NCI-H748 (cell line): Measurements from ENCODE around the gene CLDN2.
"Not testable (repeated sequence)": the region's sequence is repeated elsewhere in the genome, so short reads cannot be mapped to it uniquely, and the experiment has no call there.

Experiments used
- DNase-seq: peaks from one replicate; lab custom pipeline; 2025; ENCODE audit not compliant: unreplicated experiment; lab: John Stamatoyannopoulos, UW

The CLDN2 gene

GRCh38 chrX:106919932-106920452, at the start of gene CLDN2:
Gene CLDN2, plus strand, starts transcription at chrX:106920402. Its CDS starts 7,827 bp downstream, at chrX:106928229.
- DNase-seq = no peak

- DNase-seq = not testable (repeated sequence)
Measured at GRCh38 chrX:106872796-106873195, 47.4 kb upstream of the CLDN2 start.

DNA sequence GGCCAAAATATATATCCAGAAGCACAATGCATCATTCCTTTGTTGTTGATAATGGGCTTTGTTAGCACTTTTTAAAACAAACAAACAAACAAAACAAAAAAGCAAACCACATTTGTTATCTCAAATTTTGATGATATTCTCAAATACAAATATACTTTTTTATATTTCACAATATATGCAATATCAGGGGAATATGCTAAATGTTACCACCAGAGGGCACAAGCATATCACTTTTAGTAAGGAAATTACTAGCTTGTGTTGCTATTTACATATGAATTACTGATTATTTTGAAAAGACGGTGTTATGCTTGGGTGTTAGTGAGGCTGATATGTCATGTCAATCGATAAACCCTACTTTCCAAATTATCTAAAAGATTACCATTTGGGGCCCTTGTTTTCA, 46.1 kb upstream of the CLDN2 start:
- peak; percentile 36 for DNase-seq

- no peak for DNase-seq
Measured at GRCh38 chrX:106875151-106875550, 45.1 kb upstream of the CLDN2 start.

GRCh38 chrX:106889468-106889867, 30.7 kb upstream of the CLDN2 start:
- DNase-seq = no peak

- DNase-seq = peak; percentile 31
Measured at GRCh38 chrX:106891762-106892460, 28.3 kb upstream of the CLDN2 start.

DNA sequence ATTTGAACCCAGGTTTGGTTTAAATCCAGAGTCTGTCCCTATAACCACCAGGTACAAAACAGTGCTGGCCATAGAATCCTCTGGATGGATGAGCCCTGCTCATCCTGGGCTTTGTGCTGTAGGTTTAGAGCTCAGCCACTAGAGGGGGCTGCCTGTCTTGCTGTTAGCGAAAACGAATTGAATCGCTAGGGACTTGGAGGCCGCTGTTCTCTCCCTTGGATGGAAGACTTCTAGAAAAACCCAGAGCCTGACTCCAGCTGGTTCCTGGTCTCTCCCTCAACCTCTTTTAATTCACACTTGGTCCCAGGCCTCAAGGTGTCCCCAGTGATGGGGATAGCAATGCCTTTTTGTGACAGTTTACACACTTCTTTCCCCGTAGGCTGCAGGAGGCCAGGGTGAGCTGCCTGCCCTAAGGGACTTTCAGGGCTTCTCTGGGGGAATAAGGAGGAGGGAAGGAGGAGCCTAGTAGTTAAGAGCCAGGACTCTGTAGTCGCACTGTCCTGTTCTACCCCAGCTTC, 25.8 kb upstream of the CLDN2 start:
- peak; percentile 70 for DNase-seq

- DNase-seq = no peak
Measured at GRCh38 chrX:106894978-106895452, 25.2 kb upstream of the CLDN2 start.

DNA sequence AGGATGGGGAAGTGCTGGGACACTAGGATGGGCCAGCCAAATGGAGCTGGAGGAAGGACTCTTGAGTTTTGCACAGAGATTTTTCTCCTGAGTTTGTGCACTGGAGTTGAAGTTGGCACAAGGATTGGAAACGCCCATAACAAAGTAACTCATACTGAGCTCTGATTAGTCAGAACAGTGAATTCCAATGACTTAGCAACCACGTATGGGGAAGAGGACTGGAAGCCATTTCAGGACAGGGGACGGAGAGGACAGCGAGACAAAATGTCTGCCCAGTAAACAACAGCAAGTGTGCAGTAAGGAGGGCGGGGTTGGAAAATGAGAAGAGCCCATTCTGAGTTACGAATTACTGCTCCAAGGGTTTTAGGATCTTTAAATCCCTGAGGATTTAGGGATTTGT, 22.9 kb upstream of the CLDN2 start:
- DNase-seq = no peak

- peak; percentile 56 for DNase-seq
Measured at GRCh38 chrX:106898462-106898861, 21.7 kb upstream of the CLDN2 start.

GRCh38 chrX:106899276-106899675, 20.9 kb upstream of the CLDN2 start:
- no peak for DNase-seq

DNA sequence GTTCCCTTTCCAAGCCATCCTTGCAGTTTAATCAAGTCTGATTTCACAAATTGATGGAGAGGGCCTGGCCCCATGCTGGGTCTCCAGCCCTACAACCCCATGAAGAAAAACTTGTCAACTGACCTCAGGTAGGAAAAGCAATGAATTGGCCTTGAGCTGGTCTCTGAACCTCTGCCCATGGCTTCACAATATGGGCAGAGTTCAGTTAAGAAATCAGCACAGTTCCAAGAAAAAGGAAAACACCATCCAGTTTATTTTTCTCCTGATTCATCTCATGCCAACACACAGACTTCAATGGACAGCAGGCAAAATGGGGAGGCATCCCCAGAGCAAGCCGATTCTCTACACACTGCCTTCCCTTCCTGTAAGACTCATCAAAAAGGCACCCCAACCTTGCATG, 20.4 kb upstream of the CLDN2 start:
- DNase-seq = no peak

DNA sequence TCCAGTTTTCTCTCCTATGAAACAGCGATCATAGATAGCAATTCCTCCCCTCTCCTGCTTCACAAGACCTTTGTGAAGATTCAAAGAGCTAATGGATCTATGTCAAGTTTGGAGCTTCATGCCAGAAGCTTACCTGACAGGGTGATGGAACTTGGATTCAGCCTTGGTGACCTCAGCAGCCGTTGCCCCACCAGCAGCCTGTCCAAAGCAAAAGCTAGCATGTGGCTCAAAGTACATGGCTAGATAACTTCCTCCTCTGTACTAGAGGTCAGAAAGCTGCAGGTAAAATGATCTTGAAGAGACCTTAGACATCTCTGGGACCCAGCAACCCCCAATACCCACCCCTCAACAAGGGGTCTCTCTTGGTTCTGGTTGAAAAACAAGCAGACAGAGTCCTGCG, 18.9 kb upstream of the CLDN2 start:
- DNase-seq = no peak

GRCh38 chrX:106901781-106902219, 18.4 kb upstream of the CLDN2 start:
- no peak for DNase-seq

- DNase-seq = no peak
Measured at GRCh38 chrX:106902684-106903083, 17.5 kb upstream of the CLDN2 start.

DNA sequence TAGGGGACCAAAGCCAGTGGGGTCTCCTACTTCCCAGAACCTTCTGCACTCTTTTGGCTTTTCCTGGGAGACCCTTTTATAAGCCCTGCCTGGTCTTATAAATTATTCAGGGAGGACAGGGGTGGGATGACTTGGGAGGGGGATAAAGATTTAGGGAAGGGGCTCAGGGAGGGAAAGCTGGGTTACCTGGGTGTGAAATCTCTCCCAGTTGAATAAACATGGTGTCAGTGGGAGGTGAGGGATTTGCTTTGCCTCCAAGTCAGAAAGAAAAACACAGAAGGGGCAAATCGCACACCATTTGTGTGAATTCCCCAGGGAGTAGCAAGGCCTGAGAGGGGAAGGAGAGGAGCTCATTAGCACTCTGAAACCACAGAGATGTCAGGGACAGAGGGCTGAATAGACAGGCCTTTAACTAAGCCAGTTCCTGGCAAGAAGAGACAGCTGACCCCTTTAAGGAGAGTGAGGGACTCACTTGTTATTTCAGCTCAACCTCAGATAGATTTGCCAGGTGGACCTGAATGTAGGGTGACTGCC, 16.8 kb upstream of the CLDN2 start, which contains the start of gene RIPPLY1:
Gene RIPPLY1, minus strand, starts transcription at position 51 of the 534 bp plus-strand sequence. CDS start 54 bp downstream, outside the sequence.
- DNase-seq = no peak

- no peak for DNase-seq
Measured at GRCh38 chrX:106903856-106904528, 16.2 kb upstream of the CLDN2 start.

- DNase-seq = no peak
Measured at GRCh38 chrX:106905064-106905708, 15.0 kb upstream of the CLDN2 start.

GRCh38 chrX:106906361-106906760, 13.8 kb upstream of the CLDN2 start:
- no peak for DNase-seq

- no peak for DNase-seq
Measured at GRCh38 chrX:106912864-106913263, 7.3 kb upstream of the CLDN2 start.
